HG02943 (cell line): ENCODE data around the gene SHFL.

ENCODE experiments used
- ATAC-seq: cut with Tn5 transposase; IDR thresholded peaks from one replicate; pipeline ENCODE4 v1.9.1; 2021; ENCODE audit warnings: mild to moderate bottlenecking, low read depth, moderate library complexity; ENCODE audit not compliant: unreplicated experiment

SHFL gene

GRCh38 chr19:10124429-10124828 is 38.3 kb downstream of the SHFL start:
- ATAC-seq, result no peak

- no peak for ATAC-seq
Observed at GRCh38 chr19:10126213-10126639, 40.1 kb downstream of the SHFL start.

- no peak for ATAC-seq
Observed at GRCh38 chr19:10132905-10133304, 46.8 kb downstream of the SHFL start.

- ATAC-seq, result no peak
Observed at GRCh38 chr19:10133596-10133995, 47.5 kb downstream of the SHFL start.

- ATAC-seq, result no peak
Observed at GRCh38 chr19:10134040-10134439, 47.9 kb downstream of the SHFL start.

- no peak for ATAC-seq
Observed at GRCh38 chr19:10135551-10136334, 49.6 kb downstream of the SHFL start.

- ATAC-seq, result no peak
Observed at GRCh38 chr19:10136936-10137335, 50.8 kb downstream of the SHFL start.

- ATAC-seq, result no peak
Observed at GRCh38 chr19:10137751-10138682, 51.9 kb downstream of the SHFL start.

- ATAC-seq, result no peak
Observed at GRCh38 chr19:10138879-10139795, 53.0 kb downstream of the SHFL start.

GRCh38 chr19:10139952-10140351 is 53.8 kb downstream of the SHFL start:
- ATAC-seq, result no peak

GRCh38 chr19:10141479-10141878 is 55.4 kb downstream of the SHFL start:
- ATAC-seq, result no peak

- no peak for ATAC-seq
Observed at GRCh38 chr19:10141973-10142372, 55.9 kb downstream of the SHFL start.
